Measurements from ENCODE around the gene PRCC.

The PRCC gene

DNA sequence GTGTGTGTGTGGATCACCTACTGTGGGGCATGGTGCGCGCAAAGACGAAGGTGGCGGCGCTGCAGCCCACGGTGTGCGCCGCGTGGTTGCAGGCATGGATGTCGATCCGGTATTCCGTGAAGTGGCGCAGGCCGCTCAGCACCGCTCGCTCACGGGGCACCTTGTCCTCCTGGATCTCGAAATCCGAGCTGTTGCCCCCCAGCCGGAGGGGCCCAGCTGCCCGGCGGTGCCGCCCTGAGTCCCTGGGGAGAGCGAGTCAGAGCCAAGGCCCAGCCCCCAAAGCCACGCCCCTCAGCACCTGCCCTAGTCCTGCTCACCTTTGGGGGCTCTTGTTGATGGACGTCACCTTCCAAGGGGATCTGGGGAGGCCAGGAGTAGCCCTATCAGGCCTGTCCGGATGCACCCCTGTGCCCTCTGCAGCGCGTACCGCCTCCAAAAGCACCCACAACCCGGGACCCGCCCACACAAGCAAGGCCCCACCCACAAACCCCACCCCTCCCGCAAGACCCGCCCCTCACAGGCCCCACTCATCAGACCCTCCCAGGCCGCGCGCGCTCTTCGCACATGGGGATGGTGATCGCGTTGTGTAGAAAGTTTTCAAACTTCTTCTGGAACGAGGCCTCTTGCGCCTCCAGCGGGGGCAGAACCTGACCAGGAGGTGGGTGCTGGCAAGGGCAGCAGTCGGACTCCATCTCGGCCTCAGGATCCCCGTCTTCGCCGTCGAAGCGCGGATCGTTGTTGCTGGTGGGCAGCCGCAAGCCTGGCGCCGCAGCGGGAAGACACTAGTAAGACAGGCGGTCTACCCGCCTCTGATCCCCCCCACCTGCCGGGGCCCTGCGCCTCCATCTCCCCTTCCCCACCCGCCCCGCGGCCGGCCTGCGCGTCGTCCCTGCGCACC lies 78.0 kb downstream of the PRCC start:
- DNase-seq, result no peak

DNA sequence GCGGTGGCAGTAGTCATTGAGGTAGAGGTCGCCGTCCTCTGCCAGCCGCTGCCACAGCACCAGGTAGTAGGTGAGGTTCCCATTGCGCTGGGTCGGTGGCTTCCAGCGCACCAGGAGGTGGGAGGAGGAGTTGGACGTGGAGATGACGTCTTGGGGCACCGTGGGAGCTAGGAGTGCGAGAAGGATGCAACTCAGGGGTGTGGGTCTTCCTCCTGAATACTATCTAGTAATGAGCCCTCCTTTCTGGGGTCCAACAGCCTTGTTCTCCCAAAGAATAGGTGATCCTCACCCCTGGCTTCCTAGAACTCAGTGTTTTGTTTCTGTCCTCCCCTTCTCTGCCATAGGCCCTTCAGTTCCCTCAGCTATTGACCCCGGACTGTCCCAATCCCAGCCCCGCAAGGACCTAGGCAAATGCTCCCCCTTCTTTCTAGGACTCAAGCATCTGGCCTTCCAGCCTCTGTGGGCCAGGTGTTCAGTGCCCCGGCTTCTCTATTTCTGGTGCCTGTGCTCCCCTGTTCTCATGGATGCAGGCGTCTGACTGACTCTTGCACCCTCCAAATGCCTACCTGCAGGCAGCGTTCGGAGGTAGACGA lies 78.7 kb downstream of the PRCC start:
- DNase-seq, result no peak

DNA sequence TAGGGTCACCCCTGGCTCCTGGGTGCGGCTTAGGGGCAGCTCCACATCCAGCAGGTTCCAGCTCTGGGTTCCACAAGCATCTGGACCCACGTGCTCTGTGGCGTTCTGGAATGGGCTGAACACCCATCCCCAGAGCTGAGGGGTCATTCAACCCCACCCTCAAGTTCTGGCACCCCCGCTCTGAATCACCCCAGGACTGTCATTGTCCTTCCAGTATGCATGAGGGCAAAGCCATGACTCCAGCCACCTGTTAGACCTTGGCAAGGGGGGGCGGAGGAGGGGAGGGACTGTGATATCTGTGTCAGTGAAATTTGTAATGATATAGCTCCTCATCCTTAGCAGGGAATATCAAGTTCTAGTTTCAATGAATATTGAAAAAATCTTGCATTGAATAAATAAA lies 79.3 kb downstream of the PRCC start:
- no peak for DNase-seq

DNA sequence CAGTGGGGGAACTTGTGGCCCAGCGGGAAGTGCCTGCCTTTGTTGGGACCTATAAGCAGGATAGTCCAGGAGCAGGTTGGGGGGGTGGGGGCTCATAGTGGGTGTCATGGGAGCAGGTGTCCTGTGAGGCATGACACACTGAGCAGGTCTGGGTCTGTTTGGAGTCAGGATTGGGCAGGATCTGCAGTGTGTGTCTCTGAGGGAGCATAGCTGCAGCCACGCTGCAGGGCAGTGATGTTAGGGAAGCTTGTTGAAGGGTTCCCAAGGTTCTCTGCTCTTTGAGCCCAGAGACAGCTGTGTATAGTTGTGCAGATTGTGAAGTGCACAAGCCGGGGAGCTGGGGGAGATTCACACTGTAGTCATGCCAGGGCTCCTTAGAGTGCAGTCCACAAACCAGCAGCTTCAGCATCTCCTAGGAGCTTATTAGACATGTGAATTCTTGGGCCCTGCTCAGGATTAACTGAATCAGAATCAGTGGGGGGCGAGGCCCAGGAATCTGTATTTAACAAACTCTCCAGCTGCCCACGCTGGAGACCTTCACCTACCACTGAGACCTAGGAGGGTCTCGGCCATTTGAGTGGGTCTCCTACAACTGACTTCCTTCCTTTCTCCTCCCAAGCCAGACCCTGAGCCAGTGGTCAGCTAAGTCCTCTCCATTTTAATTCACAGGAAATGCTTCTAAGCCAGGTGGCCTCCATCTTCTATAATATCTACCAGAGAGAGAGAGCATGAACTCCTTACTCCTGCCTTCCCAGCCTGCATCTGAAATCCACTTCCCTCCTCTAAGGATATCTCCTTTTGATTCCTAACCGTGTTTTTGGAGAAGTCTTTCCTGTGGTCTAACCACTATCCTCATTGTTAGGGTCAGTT lies 80.5 kb downstream of the PRCC start:
- DNase-seq, result no peak

DNA sequence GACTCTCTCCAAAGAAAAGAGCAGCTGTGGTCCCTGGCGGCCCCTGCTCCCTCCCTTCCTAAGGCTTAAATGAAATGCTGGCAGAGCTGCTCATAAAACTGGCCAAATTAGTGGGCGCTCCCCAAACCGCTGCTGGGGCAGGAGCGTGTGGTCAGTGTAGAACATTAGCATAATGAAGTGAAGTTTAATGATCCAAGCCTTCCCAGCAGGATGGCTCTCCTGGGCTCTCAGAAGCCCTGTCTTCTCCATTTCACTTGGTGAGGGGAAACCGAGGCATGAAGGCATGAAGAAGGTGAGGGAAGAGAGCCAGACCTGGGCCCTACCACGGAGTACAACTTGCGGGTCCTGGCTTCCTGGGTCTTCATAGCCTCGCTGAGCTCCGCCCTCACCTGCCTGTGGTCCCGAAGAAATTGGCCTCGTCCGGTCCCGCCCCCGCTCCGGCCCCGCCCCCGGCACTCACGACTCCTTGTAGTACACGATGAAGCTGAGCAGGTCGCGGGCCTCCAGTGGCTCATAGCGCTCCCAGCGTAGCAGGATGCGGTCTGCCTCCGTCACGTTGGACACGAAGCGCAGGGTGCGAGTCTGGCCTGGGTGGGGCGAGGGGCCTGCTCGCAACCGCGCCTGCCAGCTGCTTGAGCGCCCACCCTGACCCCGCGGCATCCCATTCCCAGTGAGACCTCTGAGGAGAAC lies 81.3 kb downstream of the PRCC start:
- DNase-seq, result no peak

DNA sequence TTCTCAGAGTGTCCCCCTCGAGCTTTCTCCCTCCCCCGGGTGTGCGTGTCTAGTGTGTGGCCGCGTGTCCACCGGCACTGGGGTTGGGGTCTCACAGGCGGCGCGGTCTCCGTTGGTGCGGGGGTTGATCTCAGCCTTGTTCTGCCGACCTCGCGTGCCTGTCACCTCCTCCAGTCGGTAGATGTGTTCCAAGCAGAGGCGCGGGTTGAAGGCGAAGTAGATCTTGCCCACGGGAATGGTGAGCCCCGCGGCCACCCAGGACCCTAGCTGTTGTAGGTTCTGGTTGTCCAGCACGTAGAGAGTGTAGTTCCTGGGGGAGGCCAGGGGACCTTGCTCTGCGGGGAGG lies 81.8 kb downstream of the PRCC start:
- DNase-seq, result no peak
